LoVo (cell line): ENCODE results near the gene B3GNT9.

Experiments
- DNase-seq: peaks from one replicate; pipeline ENCODE4 v3.0.0-alpha.2; 2016; ENCODE audit warnings: low spot score

Gene B3GNT9

GRCh38 chr16:67150833-67151396, at the start of gene B3GNT9:
B3GNT9 (minus strand) TSS chr16:67150998; CDS start chr16:67150485, 513 bp downstream.
- no peak for DNase-seq

DNA sequence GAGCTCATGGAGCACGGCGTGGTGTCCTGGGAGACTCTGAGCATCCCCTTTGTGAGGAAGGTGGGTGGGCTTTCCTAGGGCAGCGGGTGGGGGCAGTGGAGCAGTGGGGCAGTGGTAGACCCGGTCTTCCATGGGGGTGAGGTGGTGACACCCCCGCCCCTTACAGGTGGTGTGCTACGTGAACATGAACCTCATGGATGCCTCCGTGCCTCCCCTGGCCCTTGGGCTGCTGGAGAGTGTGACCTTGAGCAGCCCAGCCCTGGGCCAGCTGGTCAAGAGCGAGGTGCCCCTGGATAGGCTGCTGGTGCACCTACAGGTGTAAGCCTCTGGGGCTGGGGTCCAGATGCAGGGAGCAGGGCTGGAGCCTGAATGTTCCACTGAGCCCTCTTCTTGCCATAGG, 49.7 kb upstream of the B3GNT9 start:
- DNase-seq: no peak

GRCh38 chr16:67199808-67200198, 49.0 kb upstream of the B3GNT9 start:
- DNase-seq: no peak

- DNase-seq: peak; percentile 71
These were observed 48.4 kb upstream of the B3GNT9 start, which contains the start of gene ELMO3 for GRCh38 chr16:67199011-67199807. ELMO3 (plus strand) TSS chr16:67199131; CDS start chr16:67199327, 196 bp downstream.

DNA sequence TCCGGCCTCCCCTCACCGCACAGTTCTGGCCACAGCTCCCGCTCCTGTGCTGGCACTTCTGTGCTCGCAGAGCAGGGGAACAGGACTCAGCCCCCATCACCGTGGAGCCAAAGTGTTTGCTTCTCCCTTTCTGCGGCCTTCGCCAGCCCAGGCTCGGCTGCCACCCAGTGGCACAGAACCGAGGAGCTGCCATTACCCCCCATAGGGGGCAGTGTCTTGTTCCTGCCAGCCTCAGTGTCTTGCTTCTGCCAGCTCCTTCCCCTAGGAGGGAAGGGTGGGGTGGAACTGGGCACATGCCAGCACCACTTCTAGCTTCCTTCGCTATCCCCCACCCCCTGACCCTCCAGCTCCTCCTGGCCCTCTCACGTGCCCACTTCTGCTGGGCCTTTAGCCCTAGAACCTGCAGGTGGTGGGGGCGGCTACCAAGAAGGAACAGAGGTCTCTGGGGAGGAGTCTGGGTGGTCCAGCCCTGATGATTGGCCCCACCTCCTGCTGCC, 47.5 kb upstream of the B3GNT9 start:
- peak; percentile 50 for DNase-seq

DNA sequence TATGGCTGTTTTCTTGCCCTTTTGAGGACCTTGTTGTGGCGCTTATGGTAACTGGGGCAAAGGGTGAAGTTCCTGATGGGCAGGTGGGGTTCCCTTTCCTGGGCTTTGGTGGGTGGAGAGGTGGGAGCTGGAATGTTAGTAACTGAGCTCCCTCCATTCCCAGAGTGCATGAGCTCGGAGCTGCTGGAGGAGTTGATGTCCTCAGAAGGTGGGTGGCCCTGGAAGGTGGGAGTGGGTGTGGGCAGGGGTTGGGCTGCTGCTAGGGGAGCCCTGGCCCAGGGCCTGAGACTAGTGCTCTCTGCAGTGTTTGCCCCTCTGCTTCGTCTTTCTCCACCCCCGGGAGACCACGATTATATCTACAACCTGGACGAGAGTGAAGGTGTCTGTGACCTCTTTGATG, 46.9 kb upstream of the B3GNT9 start:
- DNase-seq: no peak

DNA sequence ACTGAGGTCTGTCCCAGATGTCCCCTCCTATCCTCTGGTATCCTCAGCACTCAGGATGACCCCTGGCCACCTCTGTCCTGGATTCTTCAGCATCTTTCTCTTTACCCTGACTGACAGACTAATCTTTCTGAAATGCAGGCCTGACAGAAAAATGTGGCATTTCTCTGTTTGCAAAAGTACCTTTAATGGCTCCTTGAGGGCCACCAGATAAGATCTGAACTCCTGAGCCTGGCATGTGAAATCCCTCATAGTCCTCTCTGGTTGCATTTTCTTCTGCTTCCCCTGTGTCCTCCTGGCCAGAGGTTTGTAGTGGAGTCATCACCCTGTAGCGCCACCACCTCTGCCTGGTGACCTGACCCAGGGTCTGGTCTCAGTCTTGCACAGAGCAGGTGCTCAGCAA, 46.1 kb upstream of the B3GNT9 start:
- DNase-seq: no peak

- no peak for DNase-seq
These were observed 44.9 kb upstream of the B3GNT9 start for GRCh38 chr16:67195676-67196075.

GRCh38 chr16:67194260-67194659, 43.5 kb upstream of the B3GNT9 start:
- no peak for DNase-seq

DNA sequence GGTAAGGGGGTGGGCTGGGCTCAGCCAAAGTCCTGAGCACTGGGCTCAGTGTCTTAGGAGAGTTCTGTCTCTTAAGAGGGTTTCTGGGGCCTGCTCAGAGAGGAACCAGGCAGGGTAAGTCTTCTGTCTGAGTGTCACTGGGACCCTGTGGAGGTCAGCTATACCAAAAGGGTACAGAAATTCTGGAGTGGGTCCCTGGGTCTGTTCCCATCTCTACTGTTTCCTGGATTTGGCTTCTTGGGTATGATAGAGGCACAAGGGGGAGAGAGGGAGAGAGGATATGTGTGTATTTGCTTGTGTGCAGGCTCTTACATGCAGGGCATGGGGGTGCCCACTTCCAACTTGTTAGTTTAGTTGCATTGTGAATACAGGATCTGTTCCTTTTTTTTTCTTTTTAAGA, 42.7 kb upstream of the B3GNT9 start:
- no peak for DNase-seq

GRCh38 chr16:67192781-67193361, 42.1 kb upstream of the B3GNT9 start:
- DNase-seq: no peak

- DNase-seq: peak; percentile 94
These were observed 41.3 kb upstream of the B3GNT9 start, which contains the start of gene E2F4 for GRCh38 chr16:67191995-67192681. E2F4 (plus strand) TSS chr16:67192155; CDS start chr16:67192228, 73 bp downstream.

DNA sequence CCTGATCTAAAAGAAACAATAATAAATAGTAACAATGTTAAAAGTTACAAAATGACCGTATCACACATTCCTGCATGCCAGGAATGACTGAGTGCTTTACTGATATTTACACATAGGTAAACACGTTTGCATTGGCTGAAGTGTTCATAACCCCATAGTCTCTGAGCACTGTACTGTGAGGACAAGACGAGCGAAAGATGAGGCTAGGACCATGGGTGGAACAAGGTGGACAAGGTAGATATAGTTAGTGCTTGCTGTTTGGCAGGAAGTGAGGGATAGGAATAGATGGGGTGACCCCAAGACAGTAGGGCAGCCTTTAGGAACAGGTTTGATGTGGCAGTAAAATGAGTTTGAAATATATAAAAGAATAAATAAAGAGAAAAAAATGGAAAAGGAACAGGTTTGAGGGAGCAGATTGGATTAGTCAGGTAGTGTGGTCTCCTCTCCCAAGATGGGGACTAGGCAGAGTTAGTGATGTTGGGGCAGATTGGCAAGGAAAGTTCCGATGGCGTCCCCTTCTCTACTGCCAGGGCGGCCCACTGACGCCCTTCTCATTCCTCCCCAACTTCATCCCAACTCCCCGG, 40.7 kb upstream of the B3GNT9 start:
- no peak for DNase-seq

DNA sequence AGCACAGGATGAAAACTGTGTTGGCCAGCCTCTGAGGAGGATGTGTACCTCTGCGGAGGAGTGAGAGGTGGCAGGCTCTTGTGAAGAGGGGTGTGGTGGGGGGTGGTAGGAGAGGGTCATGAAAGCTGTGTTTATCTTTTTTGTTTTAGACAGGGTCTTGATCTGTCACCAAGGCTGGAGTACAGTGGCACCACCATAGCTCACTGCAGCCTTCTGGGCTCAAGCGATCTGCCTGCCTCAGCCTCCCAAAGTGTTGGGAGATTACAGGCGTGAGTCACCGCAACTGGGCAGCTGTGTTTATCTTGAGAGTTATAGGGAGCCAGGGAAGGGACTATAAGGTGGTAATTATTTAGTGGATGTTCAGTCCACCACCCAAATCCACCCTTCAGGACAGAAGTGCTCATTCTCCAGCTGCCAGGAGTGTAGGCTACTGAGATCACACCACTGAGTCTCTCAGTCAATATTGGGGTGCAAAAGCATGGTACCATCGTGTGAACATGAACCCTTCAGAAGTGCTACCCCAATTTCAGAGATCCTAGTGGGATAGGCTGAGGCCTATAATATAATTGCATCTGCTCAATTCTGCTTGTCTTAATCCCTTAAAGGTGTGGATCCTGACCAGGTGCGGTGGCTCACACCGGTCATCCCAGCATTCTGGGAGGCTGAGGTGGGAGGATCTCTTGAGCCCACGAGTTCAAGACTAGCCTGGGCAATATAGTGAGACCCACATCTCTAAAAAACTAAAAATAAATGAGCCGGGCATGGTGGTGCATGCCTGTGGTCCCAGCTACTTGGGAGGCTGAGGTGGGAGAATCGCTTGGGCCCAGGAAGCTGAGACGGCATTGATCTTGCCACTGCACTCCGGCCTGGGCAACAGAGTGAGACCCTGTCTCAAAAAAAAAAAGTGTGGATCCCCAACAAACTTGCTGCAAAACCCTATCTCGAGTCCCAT, 39.9 kb upstream of the B3GNT9 start:
- no peak for DNase-seq

DNA sequence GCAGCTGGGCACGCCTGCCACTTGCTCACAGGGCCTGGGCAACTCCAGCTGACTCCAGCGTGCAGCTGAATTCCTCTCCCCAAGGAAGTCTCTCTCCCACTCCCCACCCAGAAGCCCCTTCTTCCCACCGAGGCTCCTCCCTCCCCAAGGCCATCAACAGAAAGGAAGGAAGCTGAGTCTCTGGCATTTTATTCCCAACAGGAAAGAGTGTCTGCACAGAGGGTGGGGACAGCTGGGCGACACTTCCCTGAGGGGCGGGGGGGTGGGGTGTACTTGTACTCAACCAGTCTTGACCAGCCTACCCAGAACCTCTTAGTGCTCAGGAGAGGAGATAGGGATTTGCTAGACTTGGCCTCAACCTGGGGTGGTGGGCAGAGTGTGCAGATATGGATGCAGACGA, 39.2 kb upstream of the B3GNT9 start, which contains the start of gene EXOC3L1:
Gene EXOC3L1 (minus strand): TSS at position 96 of the 400 bp plus-strand sequence. CDS start 460 bp downstream, outside the sequence.
- DNase-seq: no peak

GRCh38 chr16:67188798-67189197, 38.0 kb upstream of the B3GNT9 start:
- no peak for DNase-seq

GRCh38 chr16:67188323-67188722, 37.5 kb upstream of the B3GNT9 start:
- no peak for DNase-seq

DNA sequence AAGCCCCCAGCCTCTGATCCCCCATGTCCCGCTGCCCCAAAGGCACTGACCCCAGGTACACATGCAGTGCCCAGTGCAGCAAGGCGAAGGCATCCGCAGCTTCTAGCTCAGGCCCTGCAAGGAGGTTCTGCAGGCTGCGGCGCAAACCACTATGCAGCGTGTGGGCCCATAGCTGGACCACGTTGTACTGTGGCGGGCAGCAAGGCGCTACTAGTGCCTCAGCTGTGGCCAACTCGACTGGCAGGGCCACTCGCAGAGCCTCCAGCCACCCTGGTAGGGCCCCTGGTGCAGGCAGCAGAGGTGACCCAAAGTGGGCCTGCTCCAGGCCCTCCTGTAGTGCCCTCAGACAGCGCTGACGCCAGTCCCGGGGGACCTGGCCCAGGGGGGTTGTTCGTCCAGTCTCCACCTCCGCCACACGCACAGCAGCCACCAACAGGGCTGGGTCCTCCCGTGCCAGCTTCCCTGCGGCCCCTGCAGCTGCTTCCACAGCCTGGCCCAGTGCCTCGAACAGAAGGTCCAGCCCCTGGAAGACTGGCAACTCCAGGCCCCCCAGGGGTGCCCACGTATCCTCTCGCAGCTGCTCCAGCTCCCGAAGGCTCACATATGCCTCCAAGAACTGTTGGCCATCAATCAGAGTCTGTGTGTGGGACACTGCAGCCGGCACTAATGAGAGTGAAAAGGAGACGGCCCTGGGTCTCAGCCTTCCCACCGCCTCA, 36.5 kb upstream of the B3GNT9 start:
- no peak for DNase-seq

- no peak for DNase-seq
These were observed 35.8 kb upstream of the B3GNT9 start for GRCh38 chr16:67186550-67186950.

- DNase-seq: no peak
These were observed 34.9 kb upstream of the B3GNT9 start for GRCh38 chr16:67185651-67186134.
